HEK293 (cell line): ENCODE data around the gene MLF2.

ENCODE experiments used
- BCL6B ChIP-seq: fragments of 450-650 bp; formaldehyde crosslinking; IDR thresholded peaks from 2 replicates; pipeline ENCODE4 v1.5.1; 2017; ENCODE audit warnings: missing biosample characterization, missing genetic modification characterization
- KLF8 ChIP-seq: fragments of 450-650 bp; formaldehyde crosslinking; IDR thresholded peaks from 2 replicates; pipeline ENCODE4 v1.5.1; 2016; ENCODE audit warnings: missing biosample characterization, missing genetic modification characterization
- MEIS1 ChIP-seq: sonication (generic); formaldehyde crosslinking; IDR thresholded peaks from 2 replicates; pipeline ENCODE4 v1.8.1; 2022; ENCODE audit warnings: missing genetic modification reagents, mild to moderate bottlenecking, borderline replicate concordance
- RBAK ChIP-seq: fragments of 450-650 bp; formaldehyde crosslinking; IDR thresholded peaks from 2 replicates; pipeline ENCODE4 v1.5.1; 2016; ENCODE audit warnings: missing biosample characterization, missing genetic modification characterization
- TRIM28 ChIP-seq: IDR thresholded peaks from 2 replicates; pipeline ENCODE4 v1.6.1; 2011; ENCODE audit warnings: low read length, control low read depth, borderline replicate concordance
- WT1 ChIP-seq: fragments of 450-650 bp; formaldehyde crosslinking; IDR thresholded peaks from 2 replicates; pipeline ENCODE4 v1.5.1; 2016; ENCODE audit warnings: missing biosample characterization, missing genetic modification characterization
- ZBTB17 ChIP-seq: fragments of 450-650 bp; formaldehyde crosslinking; IDR thresholded peaks from 2 replicates; pipeline ENCODE4 v1.5.1; 2016; ENCODE audit warnings: missing biosample characterization, missing genetic modification characterization
- ZBTB48 ChIP-seq: fragments of 450-650 bp; formaldehyde crosslinking; IDR thresholded peaks from 2 replicates; pipeline ENCODE4 v1.5.1; 2016; ENCODE audit warnings: missing biosample characterization, missing genetic modification characterization
- ZEB2 ChIP-seq: fragments of 450-650 bp; formaldehyde crosslinking; IDR thresholded peaks from 2 replicates; pipeline ENCODE4 v1.5.1; 2016; ENCODE audit warnings: missing biosample characterization, missing genetic modification characterization
- ZFP41 ChIP-seq: fragments of 450-650 bp; formaldehyde crosslinking; IDR thresholded peaks from 2 replicates; pipeline ENCODE4 v1.5.1; 2016; ENCODE audit warnings: missing biosample characterization, missing genetic modification characterization, borderline replicate concordance
- ZNF155 ChIP-seq: fragments of 450-650 bp; formaldehyde crosslinking; IDR thresholded peaks from 2 replicates; pipeline ENCODE4 v1.5.1; 2016; ENCODE audit warnings: missing biosample characterization, missing genetic modification characterization
- ZNF202 ChIP-seq: fragments of 450-650 bp; formaldehyde crosslinking; IDR thresholded peaks from 2 replicates; pipeline ENCODE4 v1.5.1; 2016; ENCODE audit warnings: missing biosample characterization, missing genetic modification characterization, borderline replicate concordance
- ZNF214 ChIP-seq: fragments of 450-650 bp; formaldehyde crosslinking; IDR thresholded peaks from 2 replicates; pipeline ENCODE4 v1.5.1; 2017; ENCODE audit warnings: missing biosample characterization, mild to moderate bottlenecking, missing genetic modification characterization, borderline replicate concordance
- ZNF26 ChIP-seq: fragments of 450-650 bp; formaldehyde crosslinking; IDR thresholded peaks from 2 replicates; pipeline ENCODE4 v1.5.1; 2016; ENCODE audit warnings: missing biosample characterization, missing genetic modification characterization
- ZNF266 ChIP-seq: fragments of 450-650 bp; formaldehyde crosslinking; IDR thresholded peaks from 2 replicates; pipeline ENCODE4 v1.5.1; 2016; ENCODE audit warnings: missing biosample characterization, missing genetic modification characterization, low read depth
- ZNF324 ChIP-seq: fragments of 450-650 bp; formaldehyde crosslinking; IDR thresholded peaks from 2 replicates; pipeline ENCODE4 v1.5.1; 2016; ENCODE audit warnings: missing biosample characterization, missing genetic modification characterization
- ZNF48 ChIP-seq: fragments of 450-650 bp; formaldehyde crosslinking; IDR thresholded peaks from 2 replicates; pipeline ENCODE4 v1.5.1; 2016; ENCODE audit warnings: missing biosample characterization, missing genetic modification characterization
- ZNF558 ChIP-seq: fragments of 450-650 bp; formaldehyde crosslinking; IDR thresholded peaks from 2 replicates; pipeline ENCODE4 v1.5.1; 2016; ENCODE audit warnings: missing biosample characterization, missing genetic modification characterization
- ZNF561 ChIP-seq: fragments of 450-650 bp; IDR thresholded peaks from 2 replicates; pipeline ENCODE4 v1.5.1; 2018; ENCODE audit warnings: missing biosample characterization, missing genetic modification characterization, borderline replicate concordance
- ZNF585B ChIP-seq: fragments of 450-650 bp; formaldehyde crosslinking; IDR thresholded peaks from 2 replicates; pipeline ENCODE4 v1.5.1; 2016; ENCODE audit warnings: missing biosample characterization, missing genetic modification characterization
- ZNF621 ChIP-seq: fragments of 450-650 bp; formaldehyde crosslinking; IDR thresholded peaks from 2 replicates; pipeline ENCODE4 v1.5.1; 2017; ENCODE audit warnings: missing biosample characterization, missing genetic modification characterization
- ZNF658 ChIP-seq: fragments of 450-650 bp; formaldehyde crosslinking; IDR thresholded peaks from 2 replicates; pipeline ENCODE4; 2016; ENCODE audit warnings: missing biosample characterization, missing genetic modification characterization
- ZXDB ChIP-seq: fragments of 450-650 bp; formaldehyde crosslinking; IDR thresholded peaks from 2 replicates; pipeline ENCODE4 v1.5.1; 2016; ENCODE audit warnings: missing biosample characterization, missing genetic modification characterization
- TF ChIP-seq, protein P1 (sequence below): fragments of 450-650 bp; formaldehyde crosslinking; optimal IDR thresholded peaks from 2 replicates; pipeline ENCODE3; 2016; ENCODE audit warnings: missing biosample characterization, mild to moderate bottlenecking, missing genetic modification characterization
- TF ChIP-seq, protein P2 (sequence below): fragments of 450-650 bp; formaldehyde crosslinking; conservative IDR thresholded peaks from 2 replicates; pipeline ENCODE4 v1.5.1; 2016; ENCODE audit warnings: low read depth, missing biosample characterization, missing genetic modification characterization
- TF ChIP-seq, protein P3 (sequence below): fragments of 450-650 bp; formaldehyde crosslinking; IDR thresholded peaks from 2 replicates; pipeline ENCODE4 v1.5.1; 2017; ENCODE audit warnings: missing biosample characterization, missing genetic modification characterization
- TF ChIP-seq, protein P4 (sequence below): fragments of 450-650 bp; formaldehyde crosslinking; IDR thresholded peaks from 2 replicates; pipeline ENCODE4 v1.5.1; 2016; ENCODE audit warnings: missing biosample characterization, missing genetic modification characterization
- TF ChIP-seq, protein P5 (sequence below): fragments of 450-650 bp; formaldehyde crosslinking; IDR thresholded peaks from 2 replicates; pipeline ENCODE4 v1.5.1; 2016; ENCODE audit warnings: missing biosample characterization, missing genetic modification characterization

Gene MLF2

GRCh38 chr12:6752921-6753771 is at the start of gene MLF2 (continued):
- TF ChIP-seq ZBTB48 (tag by site-specific recombination) (peak; percentile 90), WT1 (tag by site-specific recombination) (peak; percentile 77), MEIS1 (CRISPR knock-in tag) (no peak), ZNF658 (tag by site-specific recombination) (no peak), ZBTB17 (tag by site-specific recombination) (peak; percentile 94), BCL6B (no peak), KLF8 (peak; percentile 94), ZNF155 (tag by site-specific recombination) (no peak), ZNF621 (tag by site-specific recombination) (no peak), ZEB2 (peak; percentile 58), ZNF585B (tag by site-specific recombination) (no peak), ZNF558 (tag by site-specific recombination) (peak; percentile 14; the same call in 1 of the 2 replicates), ZXDB (tag by site-specific recombination) (peak; percentile 100), ZNF214 (no peak), RBAK (no peak), ZNF561 (tag by site-specific recombination) (peak; percentile 83; the same call in 1 of the 2 replicates), ZNF26 (no peak), ZNF202 (tag by site-specific recombination) (no peak), ZFP41 (tag by site-specific recombination) (no peak), TRIM28 (peak; percentile 89), ZNF266 (tag by site-specific recombination) (no peak), ZNF324 (tag by site-specific recombination) (peak; percentile 72; the same call in 1 of the 2 replicates), ZNF48 (no peak)
- TF ChIP-seq, protein P1, sequence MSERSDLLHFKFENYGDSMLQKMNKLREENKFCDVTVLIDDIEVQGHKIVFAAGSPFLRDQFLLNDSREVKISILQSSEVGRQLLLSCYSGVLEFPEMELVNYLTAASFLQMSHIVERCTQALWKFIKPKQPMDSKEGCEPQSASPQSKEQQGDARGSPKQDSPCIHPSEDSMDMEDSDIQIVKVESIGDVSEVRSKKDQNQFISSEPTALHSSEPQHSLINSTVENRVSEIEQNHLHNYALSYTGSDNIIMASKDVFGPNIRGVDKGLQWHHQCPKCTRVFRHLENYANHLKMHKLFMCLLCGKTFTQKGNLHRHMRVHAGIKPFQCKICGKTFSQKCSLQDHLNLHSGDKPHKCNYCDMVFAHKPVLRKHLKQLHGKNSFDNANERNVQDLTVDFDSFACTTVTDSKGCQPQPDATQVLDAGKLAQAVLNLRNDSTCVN (tag by site-specific recombination), result peak; percentile 46
- TF ChIP-seq, protein P2, sequence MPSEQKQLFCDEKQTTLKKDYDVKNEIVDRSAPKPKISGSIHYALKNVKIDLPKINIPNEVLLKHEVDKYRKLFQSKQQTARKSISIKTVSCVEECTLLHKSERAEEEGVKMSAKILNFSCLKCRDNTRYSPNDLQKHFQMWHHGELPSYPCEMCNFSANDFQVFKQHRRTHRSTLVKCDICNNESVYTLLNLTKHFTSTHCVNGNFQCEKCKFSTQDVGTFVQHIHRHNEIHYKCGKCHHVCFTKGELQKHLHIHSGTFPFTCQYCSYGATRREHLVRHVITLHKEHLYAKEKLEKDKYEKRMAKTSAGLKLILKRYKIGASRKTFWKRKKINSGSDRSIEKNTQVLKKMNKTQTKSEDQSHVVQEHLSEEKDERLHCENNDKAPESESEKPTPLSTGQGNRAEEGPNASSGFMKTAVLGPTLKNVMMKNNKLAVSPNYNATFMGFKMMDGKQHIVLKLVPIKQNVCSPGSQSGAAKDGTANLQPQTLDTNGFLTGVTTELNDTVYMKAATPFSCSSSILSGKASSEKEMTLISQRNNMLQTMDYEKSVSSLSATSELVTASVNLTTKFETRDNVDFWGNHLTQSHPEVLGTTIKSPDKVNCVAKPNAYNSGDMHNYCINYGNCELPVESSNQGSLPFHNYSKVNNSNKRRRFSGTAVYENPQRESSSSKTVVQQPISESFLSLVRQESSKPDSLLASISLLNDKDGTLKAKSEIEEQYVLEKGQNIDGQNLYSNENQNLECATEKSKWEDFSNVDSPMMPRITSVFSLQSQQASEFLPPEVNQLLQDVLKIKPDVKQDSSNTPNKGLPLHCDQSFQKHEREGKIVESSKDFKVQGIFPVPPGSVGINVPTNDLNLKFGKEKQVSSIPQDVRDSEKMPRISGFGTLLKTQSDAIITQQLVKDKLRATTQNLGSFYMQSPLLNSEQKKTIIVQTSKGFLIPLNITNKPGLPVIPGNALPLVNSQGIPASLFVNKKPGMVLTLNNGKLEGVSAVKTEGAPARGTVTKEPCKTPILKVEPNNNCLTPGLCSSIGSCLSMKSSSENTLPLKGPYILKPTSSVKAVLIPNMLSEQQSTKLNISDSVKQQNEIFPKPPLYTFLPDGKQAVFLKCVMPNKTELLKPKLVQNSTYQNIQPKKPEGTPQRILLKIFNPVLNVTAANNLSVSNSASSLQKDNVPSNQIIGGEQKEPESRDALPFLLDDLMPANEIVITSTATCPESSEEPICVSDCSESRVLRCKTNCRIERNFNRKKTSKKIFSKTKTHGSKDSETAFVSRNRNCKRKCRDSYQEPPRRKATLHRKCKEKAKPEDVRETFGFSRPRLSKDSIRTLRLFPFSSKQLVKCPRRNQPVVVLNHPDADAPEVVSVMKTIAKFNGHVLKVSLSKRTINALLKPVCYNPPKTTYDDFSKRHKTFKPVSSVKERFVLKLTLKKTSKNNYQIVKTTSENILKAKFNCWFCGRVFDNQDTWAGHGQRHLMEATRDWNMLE, result peak; percentile 36
- TF ChIP-seq, protein P3, sequence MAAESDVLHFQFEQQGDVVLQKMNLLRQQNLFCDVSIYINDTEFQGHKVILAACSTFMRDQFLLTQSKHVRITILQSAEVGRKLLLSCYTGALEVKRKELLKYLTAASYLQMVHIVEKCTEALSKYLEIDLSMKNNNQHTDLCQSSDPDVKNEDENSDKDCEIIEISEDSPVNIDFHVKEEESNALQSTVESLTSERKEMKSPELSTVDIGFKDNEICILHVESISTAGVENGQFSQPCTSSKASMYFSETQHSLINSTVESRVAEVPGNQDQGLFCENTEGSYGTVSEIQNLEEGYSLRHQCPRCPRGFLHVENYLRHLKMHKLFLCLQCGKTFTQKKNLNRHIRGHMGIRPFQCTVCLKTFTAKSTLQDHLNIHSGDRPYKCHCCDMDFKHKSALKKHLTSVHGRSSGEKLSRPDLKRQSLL (tag by site-specific recombination), result no peak; the same call in 1 of the 2 replicates
- TF ChIP-seq, protein P4, sequence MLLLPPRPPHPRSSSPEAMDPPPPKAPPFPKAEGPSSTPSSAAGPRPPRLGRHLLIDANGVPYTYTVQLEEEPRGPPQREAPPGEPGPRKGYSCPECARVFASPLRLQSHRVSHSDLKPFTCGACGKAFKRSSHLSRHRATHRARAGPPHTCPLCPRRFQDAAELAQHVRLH (tag by site-specific recombination), result peak; percentile 13
- TF ChIP-seq, protein P5, sequence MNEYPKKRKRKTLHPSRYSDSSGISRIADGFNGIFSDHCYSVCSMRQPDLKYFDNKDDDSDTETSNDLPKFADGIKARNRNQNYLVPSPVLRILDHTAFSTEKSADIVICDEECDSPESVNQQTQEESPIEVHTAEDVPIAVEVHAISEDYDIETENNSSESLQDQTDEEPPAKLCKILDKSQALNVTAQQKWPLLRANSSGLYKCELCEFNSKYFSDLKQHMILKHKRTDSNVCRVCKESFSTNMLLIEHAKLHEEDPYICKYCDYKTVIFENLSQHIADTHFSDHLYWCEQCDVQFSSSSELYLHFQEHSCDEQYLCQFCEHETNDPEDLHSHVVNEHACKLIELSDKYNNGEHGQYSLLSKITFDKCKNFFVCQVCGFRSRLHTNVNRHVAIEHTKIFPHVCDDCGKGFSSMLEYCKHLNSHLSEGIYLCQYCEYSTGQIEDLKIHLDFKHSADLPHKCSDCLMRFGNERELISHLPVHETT (tag by site-specific recombination), result no peak; the same call in 1 of the 2 replicates
